ENCODE measurements around the gene ANXA2R. TPM values are rescaled to one million over a fixed set of nuclear protein-coding genes. Genes with fewer than 3 reads are reported as not detected.
A peak's percentile ranks its signal among the peaks of the same experiment; 100 is the strongest.

Gene ANXA2R
- total and polyA plus RNA-seq, 9 of the 15 experiments (the other 6 are each of a cell fraction or from before 2014, with no cell fraction given), result 2.1 to 4.8 (median 3.4) TPM

DNA sequence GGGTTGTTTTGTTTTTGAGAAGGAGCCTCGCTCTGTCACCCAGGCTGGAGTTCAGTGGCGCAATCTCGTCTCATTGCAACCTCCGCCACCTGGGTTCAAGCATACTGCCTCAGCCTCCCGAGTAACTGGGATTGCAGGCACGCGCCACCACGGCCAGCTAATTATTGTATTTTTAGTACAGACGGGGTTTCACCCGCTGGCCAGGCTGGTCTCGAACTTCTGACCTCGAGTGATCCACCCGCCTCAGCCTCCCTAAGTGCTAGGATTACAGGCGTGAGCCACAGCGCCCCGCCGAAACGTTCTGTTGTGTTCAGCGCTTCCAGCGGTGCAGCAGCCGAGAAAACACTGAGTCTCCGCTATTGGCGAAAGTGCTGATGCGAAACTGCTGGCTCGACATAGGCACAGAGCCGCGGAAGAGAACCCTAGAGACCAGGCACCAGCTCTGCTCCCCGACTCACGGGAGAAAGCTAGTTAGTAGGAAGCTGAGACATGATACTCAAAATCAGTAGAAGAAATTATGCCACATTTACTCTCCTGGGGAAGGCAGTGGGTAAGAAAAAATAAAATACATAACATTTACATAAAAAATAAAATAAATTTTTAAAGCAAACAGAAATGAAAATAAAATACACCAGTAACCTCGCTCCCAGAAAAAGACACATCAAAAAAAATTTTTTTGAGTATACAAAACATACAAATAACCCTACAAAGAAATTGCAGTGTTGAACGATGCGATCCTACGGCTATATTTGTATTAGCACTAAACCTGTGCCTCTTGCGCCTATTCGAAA is 31.6 kb downstream of the ANXA2R start:
- peak overlapping the region; percentile 93 for H3K27ac ChIP-seq (ENCODE audit: extremely low read depth, low read depth, low read length)
- peak; percentile 85 for ATAC-seq
- H3K4me3 ChIP-seq, result peak overlapping the region; percentile 46
- H3K4me1 ChIP-seq (replicated peaks in 1 of 2; ENCODE audit: control insufficient read depth in 2 of 2, insufficient read depth in 2 of 2, low read length in 2 of 2), result peaks cover 16 to 21% of the 10 kb centered on the region in 2 experiments; a peak in 4 of 5 replicates
- H2AFZ ChIP-seq (ENCODE audit: low read depth, low read length), result peak overlapping the region; percentile 97
- no peaks in the 10 kb centered on the region for H3K9me3 ChIP-seq (replicated peaks; ENCODE audit: control insufficient read depth, insufficient read depth, low read depth, low read length)
- no peaks in the 10 kb centered on the region for H3K9me1 ChIP-seq (ENCODE audit: control insufficient read depth, insufficient read depth, low read length)
- no peaks in the 10 kb centered on the region; the same call in 2 of the 3 replicates for H3K36me3 ChIP-seq (ENCODE audit: control insufficient read depth, insufficient read depth, low read length)
- WGBS (ENCODE audit: insufficient coverage, low coverage, missing lambda C conversion rate), result 6% methylated on average over 35 of the region's 35 CpGs
- H3K9ac ChIP-seq (ENCODE audit: insufficient read depth in 1 of 2, low read depth in 2 of 2, low read length in 2 of 2), result peak overlapping the region; percentile 86 to 89
- intact Hi-C loops (cut with micrococcal nuclease), result loop anchor here (1.0 to 5.0 kb wide), 3 partner anchors 32 to 114 kb away; partner anchors contain the start of genes ANXA2R and ZNF131
- ChIA-PET POLR2A (interaction anchor here (0.7 to 3.3 kb wide), 17 partner anchors 10 to 525 kb away, joined by 3 to 19 read pairs (median 4); partner anchors contain the start of gene ZNF131), CTCF (ENCODE audit: low intra/inter-chr PET ratio) (interaction anchor here (0.6 to 1.6 kb wide), 3 partner anchors 31 to 113 kb away, joined by 3 to 6 read pairs (median 3); partner anchors contain the start of gene ANXA2R)
- no peak for FAIRE-seq
- BruUV-seq (replicated peaks), result TSS peak; percentile 70
- no peaks in the 10 kb centered on the region for H3K27me3 ChIP-seq (ENCODE audit: control insufficient read depth in 2 of 2, insufficient read depth in 2 of 2, low read length in 2 of 2)
- DNase-seq (ENCODE audit: extremely low read depth in 1 of 4, low spot score in 3 of 4), result peak; percentile 72 to 98 (median 80)
- in situ Hi-C loops (cut with MboI), result no loop called here
- no peaks in the 10 kb centered on the region for H4K20me1 ChIP-seq (replicated peaks; ENCODE audit: control insufficient read depth, insufficient read depth, low read length)
- H3K4me2 ChIP-seq (ENCODE audit: insufficient read depth, low read length), result peak overlapping the region; percentile 89
- H3K79me2 ChIP-seq (ENCODE audit: control insufficient read depth, insufficient read depth, low read length), result no peaks in the 10 kb centered on the region
- TF ChIP-seq KHSRP (IDR thresholded peaks at IDR 0.05) (no peak), DIDO1 (tag; IDR thresholded peaks at IDR 0.05; ENCODE audit: low read depth) (no peak), HMGN3 (IDR thresholded peaks at IDR 0.05; ENCODE audit: borderline replicate concordance, extremely low read depth, insufficient read length, low read depth, low read length) (no peak), ZBTB17 (CRISPR knock-in tag; IDR thresholded peaks at IDR 0.05) (peak; percentile 49; the same call in 1 of the 2 replicates), HOXB6 (CRISPR knock-in tag; IDR thresholded peaks at IDR 0.05; ENCODE audit: borderline replicate concordance) (no peak), HLTF (IDR thresholded peaks at IDR 0.05) (peak; percentile 81), SLC30A9 (CRISPR knock-in tag; IDR thresholded peaks at IDR 0.05) (no peak), PYGO2 (tag; IDR thresholded peaks at IDR 0.05) (no peak), ZFP36 (IDR thresholded peaks at IDR 0.05; ENCODE audit: low read depth, low read length, partially characterized antibody) (peak; percentile 39), HEY1 (CRISPR knock-in tag; IDR thresholded peaks at IDR 0.05; ENCODE audit: borderline replicate concordance) (0 out of 2 replicates have a peak, but pooled peaks have one; percentile 21), TEAD2 (tag; IDR thresholded peaks at IDR 0.05) (no peak), FOXK2 (conservative IDR thresholded peaks at IDR 0.05 in 1 of 2, IDR thresholded peaks at IDR 0.05 in 1 of 2; ENCODE audit: low read depth in 2 of 2) (peak; percentile 56 to 83; a peak in 3 of 4 replicates), GATA2 (CRISPR knock-in tag; IDR thresholded peaks at IDR 0.05) (no peak), ZNF778 (CRISPR knock-in tag; IDR thresholded peaks at IDR 0.05) (no peak)
- TF ChIP-seq, protein P1, sequence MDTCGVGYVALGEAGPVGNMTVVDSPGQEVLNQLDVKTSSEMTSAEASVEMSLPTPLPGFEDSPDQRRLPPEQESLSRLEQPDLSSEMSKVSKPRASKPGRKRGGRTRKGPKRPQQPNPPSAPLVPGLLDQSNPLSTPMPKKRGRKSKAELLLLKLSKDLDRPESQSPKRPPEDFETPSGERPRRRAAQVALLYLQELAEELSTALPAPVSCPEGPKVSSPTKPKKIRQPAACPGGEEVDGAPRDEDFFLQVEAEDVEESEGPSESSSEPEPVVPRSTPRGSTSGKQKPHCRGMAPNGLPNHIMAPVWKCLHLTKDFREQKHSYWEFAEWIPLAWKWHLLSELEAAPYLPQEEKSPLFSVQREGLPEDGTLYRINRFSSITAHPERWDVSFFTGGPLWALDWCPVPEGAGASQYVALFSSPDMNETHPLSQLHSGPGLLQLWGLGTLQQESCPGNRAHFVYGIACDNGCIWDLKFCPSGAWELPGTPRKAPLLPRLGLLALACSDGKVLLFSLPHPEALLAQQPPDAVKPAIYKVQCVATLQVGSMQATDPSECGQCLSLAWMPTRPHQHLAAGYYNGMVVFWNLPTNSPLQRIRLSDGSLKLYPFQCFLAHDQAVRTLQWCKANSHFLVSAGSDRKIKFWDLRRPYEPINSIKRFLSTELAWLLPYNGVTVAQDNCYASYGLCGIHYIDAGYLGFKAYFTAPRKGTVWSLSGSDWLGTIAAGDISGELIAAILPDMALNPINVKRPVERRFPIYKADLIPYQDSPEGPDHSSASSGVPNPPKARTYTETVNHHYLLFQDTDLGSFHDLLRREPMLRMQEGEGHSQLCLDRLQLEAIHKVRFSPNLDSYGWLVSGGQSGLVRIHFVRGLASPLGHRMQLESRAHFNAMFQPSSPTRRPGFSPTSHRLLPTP (IDR thresholded peaks at IDR 0.05; ENCODE audit: borderline replicate concordance, extremely low read depth, insufficient read length), result peak; percentile 95
- TF ChIP-seq, protein P2, sequence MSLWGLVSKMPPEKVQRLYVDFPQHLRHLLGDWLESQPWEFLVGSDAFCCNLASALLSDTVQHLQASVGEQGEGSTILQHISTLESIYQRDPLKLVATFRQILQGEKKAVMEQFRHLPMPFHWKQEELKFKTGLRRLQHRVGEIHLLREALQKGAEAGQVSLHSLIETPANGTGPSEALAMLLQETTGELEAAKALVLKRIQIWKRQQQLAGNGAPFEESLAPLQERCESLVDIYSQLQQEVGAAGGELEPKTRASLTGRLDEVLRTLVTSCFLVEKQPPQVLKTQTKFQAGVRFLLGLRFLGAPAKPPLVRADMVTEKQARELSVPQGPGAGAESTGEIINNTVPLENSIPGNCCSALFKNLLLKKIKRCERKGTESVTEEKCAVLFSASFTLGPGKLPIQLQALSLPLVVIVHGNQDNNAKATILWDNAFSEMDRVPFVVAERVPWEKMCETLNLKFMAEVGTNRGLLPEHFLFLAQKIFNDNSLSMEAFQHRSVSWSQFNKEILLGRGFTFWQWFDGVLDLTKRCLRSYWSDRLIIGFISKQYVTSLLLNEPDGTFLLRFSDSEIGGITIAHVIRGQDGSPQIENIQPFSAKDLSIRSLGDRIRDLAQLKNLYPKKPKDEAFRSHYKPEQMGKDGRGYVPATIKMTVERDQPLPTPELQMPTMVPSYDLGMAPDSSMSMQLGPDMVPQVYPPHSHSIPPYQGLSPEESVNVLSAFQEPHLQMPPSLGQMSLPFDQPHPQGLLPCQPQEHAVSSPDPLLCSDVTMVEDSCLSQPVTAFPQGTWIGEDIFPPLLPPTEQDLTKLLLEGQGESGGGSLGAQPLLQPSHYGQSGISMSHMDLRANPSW (CRISPR knock-in tag; IDR thresholded peaks at IDR 0.05), result peak; percentile 93; the same call in 1 of the 2 replicates

Data from K562 (cell line).